ENCODE measurements around the gene BICRA.
"Not testable (repeated sequence)": the region's sequence is repeated elsewhere in the genome, so short reads cannot be mapped to it uniquely, and the experiment has no call there.

BICRA gene

DNA sequence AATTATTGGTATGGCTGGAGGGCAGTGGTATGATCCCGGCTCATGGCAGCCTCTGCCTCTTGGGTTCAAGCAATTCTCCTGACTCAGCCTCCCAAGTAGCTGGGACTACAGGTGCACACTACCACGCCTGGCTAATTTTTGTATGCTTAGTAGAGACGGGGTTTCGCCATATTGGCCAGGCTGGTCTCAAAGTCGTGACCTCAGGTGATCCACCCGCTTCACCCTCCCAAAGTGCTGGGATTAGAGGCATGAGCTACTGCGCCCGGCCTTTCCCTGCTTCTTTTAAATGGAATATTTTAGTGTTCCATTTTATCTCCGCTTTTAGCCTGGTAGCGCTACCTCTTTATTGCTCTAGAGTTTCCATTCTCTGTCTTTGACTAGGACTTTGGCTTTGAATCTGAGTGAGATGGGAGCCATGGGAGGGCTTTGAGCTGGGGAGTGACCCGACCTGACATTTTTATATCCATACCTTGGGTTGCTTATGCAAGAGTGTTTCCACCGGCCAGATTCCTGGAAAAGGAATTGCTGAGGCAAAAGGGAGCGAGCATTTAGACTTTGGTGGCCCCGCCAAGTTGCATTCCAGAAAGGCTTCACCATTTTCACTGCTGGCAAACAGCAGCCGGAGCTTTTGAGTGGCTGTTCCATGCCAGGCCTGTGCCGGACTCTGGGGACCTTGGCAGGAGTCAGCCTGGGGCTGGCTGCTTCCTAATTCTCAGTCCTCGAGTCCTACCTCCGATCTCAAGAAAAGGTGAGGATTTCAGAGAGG is 22.9 kb downstream of the BICRA start:
- DNase-seq, result no peak

DNA sequence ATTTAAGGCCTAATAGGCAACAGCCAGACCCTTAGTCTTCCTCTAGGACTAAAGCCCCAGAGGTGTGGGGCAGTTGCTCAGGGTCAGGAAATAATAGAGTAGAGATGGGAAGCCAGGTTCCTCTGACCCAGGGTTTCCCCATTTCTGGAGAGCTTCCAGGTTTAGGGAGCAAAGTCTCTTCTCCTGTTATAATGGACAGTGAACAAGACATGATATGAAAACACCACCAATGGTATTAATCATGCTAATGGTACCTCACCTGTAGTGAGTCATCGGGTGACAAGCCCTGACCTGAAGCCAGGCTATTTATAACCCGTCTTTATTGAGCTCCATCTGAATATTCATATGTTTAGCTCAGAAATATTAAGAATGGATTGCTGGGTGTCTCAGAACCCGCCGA is 24.6 kb downstream of the BICRA start:
- DNase-seq, result no peak

DNA sequence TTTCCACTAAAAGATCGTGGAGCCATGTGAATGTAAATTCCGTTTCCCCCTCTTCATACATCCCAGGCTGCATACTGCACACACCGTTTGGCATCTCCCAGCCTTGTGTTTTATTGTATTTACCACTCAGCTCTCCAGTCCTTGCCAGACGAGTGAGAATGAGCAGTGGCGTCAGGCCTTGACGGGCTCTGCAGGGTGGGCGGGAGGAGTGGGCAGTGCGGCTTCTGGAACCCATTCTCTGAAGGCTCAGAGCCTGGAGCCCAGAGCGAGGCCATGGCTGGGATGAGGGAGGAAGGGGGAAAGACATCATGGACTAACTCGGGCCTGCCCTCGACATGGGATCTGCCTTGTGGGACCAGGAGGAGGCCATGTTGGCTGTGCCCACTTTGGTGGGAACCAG is 25.1 kb downstream of the BICRA start:
- DNase-seq, result no peak

DNA sequence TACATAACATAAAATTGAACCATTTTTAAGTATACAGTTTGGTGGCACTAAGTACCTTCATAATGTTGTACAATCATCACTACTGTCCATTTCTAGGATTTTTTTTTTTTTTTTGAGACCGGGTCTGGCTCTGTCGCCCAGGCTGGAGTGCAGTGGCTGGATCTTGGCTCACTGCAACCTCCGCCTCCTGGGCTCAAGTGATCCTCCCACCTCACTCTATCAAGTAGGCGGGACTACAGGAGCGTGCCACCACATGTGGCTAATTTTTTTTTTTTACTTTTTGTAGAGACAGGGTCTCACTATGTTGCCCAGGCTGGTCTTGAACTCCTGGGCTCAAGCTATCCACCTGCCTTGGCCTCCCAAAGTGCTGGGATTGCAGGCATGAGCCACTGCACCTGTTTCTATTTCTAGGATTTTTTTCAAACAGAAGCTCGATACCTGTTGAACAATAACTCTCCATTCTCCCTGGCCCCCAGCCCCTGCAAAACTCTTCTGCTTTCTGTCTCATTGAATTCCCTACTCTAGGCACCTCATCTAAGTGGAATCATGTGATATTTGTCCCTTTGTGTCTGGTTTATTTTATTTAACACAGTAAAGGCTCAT is 26.3 kb downstream of the BICRA start:
- DNase-seq, result not testable (repeated sequence)

DNA sequence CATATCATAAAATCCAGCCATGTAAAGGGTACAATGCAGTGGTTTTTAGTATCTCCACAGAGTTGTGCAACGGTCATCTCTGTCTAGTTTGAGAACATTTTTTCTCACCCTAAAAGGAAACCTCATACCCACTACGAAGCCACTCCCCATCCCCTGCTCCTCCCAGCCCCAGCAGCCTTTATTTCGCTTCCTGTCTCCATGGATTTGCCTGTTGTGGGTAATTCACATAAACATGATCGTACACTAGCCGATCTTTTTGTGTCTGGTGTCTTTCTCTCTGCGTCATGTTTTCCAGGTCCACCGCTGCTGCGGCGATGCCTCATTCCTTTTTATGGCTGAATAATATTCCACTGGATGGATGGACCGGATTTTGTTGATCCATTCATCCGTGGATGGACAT is 28.6 kb downstream of the BICRA start:
- no peak for DNase-seq

DNA sequence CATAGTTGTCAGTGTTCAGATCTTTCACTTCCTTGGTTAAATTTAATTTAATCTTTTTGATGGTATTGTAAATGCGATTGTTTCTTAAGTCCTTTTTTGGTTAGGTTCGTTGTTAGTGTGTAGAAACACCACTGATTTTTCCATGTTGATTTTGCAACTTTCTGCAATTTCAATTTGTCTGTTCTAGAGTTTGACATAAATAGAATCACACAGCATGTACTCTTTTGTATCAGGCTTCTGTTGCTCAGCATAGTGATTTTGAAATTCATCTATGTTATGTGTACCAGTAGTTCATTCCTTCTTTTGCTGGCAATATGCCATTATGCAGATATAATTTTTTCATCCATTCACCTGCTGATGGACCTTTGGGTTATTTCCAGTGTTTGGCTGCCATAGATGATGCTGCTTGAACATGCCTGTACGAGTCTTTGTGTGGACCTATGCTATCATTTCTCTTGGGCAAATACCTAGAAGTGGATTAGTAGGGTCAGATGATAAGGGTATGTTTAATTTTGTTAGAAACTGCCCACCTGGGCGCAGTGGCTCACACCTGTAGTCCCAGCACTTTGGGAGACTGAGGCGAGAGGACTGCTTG is 33.1 kb downstream of the BICRA start:
- no peak for DNase-seq

DNA sequence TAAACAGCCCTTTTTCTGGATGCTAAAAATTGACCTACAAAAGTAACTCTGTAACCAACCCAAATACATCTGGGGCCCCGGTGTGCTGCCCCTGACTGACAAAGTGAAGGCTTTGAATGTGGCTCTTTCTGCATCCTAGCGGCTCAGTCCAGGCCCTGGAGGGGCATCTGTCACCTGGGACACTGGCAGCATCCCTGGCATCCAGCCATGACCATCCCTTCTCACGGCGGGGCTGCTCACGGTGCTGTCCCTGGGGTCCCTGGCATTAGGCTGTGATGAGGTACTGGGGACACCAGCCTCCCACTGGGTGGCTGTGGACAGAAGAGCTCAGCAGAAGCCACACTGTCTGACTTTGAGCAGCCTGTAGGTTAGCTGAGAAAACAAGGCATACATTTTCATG is 34.3 kb downstream of the BICRA start:
- no peak for DNase-seq

DNA sequence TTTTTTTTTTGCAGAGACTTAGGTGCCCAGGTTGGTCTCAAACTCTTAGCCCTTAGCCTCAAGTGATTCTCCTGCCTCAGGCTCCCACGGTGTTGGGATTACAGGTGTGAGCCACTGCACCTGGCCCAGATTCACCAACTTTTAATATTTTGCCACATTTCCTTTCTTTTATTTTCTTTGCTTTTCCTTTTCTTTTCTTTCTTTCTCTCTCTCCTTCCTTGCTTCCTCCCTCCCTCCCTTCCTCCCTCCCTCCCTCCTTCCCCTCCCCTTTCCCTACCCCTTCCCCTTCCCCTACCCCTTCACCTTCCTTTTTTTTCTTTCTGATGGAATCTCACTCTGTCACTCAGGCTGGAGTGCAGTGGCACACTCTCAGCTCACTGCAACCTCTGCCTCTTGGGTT is 35.3 kb downstream of the BICRA start:
- DNase-seq, result no peak

DNA sequence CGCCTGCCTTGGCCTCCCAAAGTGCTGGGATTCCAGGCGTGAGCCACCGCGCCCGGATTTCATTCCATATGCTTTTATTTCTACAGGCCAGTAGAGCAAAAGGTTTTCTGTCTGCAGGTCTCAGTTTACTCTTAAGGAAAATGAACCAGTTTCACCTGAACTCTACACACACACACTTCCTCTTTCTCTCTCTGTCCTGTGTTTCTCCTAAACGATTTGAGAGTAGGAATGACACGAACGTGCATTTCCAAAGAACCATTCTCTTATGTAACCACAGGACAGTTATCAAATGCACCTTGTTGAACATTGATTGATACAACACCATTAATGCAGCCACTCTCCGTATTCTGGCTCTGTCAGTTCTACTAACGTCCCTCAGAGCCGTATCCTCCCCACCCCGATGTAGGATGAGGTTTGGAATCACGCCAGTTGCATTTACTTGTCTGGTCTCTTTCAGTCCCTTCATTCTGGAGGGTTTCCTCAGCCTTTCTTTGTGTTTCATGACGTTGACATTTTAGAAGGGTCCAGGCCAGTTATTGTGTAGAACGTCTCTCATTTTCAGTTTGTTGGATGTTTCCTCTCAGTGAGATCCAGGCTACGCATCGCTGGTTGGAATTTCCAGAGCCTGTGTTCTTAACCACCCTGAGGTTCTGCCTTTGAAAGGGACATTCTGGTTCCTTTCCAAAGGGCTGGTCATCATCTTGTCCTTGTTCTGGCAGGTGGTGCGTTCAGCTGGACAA is 36.0 kb downstream of the BICRA start:
- DNase-seq, result no peak

DNA sequence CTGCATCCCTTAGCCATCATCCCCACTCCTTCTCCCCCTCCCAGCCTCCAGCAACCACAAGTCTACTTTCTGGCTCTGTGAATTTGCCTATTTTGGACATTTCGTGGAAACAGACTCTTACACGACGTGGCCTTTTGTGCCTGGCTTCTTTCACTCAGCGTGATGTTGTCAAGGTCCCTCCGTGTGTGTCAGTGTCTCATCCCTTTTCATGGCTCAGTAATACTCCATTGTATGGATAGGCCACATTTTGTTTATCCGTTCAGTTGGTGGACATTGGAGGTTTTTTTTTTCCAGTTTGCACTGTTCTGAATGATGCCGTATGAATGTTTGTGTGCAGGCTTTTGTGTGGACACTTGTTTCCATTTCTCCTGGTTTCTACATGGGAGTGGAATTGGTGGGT is 38.0 kb downstream of the BICRA start:
- DNase-seq, result no peak

DNA sequence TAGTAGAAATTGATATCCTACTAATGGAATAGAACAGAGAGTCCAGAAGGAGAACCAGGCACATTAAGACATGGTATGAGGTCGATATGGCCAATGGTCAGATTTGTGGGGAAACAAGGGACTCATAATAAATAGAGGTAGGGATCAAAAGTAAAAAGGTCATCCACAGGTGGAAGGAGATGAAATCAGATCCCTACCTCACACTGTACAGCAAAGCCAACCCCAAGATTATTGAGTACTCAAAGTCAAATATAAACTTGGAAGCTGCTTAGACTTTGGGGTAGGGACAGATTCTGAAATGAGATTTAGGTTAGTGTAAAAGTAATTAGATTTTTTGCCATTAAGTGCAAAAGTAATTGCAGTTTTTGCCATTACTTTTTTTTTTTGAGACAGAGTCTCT is 40.7 kb downstream of the BICRA start:
- no peak for DNase-seq

DNA sequence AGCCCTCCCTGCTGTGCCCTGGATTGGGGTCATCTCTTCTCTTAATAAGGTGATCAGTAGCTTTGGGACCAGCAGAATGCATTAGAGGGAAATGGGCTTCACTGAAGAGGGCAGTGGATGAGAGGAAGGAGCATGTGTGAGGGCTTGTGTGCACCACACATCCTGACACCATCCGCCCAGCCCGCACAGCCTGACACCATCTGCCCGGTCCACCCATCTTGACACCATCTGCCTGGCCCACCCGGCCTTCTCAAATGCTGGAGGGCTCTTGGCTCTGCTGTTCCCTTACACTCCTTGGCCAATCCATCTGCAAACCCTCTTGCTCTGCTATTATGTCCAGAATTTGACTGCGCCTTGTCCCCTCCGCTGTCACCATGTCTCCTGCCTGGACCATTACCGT is 41.8 kb downstream of the BICRA start:
- DNase-seq, result no peak

DNA sequence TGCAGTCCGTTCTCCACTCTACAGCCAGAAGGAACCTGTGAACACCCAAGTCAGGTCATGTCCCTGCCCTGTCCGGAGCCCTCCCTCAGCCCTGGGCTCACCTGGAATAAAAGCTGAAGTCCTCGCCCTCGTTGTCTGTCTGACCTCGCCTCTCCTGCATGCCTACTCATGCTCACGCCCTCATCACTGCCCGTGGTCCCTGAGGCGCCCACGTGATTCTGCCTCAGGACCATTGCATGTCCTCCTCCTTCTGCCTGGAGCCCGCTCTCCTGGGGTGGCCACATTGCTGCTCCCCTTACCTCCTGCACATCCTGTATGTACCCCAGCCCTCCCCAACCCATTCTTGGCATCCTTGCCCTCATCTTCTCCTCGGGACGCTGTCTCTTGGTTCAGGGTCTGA is 42.2 kb downstream of the BICRA start:
- DNase-seq, result no peak

DNA sequence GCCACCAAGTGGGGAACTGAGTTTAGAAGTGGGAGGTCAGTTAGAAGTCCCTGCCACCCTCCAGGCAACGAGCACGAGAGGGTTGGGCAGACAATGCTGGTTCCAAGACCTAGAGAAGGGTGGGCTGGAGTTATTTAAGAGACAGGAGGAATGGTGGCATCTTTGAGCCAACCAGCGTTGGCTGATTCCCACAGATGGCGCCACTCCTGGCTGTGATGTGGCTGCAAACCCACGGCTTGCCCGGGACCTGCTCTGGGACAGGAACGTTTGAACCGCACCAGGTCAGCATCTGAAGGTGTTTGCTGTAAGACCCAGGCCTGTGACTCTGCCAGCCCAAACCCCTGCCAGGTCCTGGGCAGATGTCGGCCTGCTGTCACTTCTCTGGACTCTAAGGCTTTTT is 42.8 kb downstream of the BICRA start:
- DNase-seq, result no peak

DNA sequence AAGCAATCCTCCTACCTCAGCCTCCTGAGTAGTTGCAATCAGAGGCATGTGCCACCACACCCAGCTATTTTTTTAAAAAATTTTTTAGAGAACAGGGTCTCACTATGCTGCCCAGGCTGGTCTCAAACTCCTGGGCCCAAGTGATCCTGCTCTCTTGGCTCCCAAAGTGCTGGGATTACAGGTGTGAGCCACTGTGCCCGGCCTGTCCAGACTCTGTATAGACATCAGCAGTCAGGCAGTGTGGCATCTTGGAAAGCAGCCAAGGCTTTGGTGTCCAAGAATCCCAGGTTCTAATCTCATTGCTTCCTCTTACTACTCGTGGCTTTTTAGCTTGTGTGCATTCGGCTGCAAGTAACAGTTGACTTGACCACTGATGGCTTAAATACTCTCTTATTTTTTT is 43.4 kb downstream of the BICRA start:
- DNase-seq, result no peak

DNA sequence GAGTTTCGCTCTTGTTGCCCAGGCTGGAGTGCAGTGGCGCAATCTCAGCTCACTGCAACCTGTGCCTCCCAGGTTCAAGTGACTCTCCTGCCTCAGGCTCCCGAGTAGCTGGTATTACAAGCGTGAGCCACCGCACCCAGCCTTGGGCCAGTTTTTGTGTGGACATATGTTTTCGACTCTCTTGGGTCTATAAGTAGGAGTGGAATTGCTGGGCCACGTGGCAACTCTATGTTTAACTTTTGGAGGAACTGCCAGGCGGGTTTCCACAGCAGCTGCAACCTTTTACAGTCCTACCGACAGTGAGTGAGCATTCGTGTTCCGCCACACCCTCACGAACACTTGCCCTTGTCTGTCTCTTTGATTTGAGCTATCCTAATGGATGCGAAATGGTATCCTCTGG is 44.9 kb downstream of the BICRA start:
- DNase-seq, result no peak

DNA sequence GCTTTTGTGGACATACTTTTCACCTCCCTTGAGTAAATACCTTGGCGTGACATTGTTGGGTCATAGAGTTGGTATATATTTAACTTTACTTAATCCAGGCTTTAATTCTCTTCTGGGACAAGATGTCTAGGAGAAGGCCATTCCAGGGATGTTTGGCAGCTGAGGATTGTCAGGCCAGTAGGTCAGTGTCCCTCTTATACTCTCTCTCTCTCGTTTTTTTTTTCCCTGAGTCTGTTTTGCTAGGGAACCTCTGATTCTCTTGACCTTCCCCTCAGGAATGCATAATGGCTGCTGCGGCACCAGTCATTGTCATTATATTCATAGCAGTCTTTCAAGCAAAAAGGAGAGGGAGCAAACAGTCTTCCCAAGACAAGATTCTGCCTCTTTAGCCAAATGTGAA is 48.8 kb downstream of the BICRA start:
- DNase-seq, result no peak

DNA sequence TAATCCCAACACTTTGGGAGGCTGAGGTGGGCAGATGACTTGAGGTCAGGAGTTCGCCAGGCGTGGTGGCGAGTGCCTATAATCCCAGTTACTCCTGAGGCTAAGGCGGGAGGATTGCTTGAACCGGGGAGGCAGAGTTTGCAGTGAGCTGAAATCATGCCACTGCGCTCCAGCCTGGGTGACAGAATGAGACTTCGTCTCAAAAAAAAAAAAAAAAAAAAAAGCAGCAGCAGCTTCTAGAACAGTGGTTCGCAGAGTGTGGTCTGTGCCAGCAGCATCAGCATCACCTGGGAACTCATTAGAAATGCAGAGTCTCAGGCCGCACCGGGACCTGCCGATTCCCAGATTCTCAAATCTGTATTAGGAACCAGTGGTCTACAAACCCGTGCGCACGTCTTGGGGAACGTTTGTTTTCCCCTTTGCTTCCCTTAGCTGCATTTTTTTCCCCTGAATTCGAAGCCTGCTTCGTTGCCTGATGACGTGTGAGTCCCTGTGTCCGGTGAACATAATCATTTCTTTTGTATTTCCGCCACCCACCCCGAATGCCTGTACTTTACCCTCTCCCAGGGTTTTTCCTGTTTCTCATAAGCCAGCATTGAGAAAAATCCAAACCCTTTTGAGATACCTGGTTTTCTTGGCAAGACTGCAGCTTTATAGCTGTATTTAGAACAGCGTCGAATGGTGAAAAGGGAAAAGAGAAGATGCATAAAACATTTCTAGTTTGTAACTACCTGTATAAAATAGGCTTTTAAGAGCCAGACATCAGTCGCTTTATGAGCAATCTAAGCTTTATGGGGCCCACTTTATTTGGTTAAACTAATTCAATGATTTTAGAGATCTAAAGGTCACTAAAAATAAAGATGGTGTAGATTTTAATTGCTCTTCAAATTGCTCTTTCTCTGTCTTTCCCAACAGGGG is 49.8 kb downstream of the BICRA start:
- no peak for DNase-seq

DNA sequence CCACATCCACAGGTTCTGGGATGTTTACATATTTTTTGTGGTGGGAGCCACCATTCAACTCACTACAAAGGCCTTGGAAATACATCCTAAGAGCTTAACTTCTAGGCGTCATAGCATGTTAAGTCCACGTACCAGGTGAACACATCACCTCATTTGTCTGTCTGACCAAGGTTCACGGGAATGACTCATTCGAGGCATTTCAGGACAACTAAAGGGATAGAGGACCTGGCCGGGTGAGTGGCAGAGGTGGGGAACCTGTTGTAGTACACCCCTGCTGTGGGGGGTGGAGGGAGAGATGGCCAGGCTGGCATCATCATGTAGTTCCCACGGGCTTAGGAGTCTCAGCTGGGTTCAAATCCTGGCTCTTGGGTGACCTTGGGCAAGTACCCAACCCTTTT is 51.5 kb downstream of the BICRA start:
- DNase-seq, result no peak

DNA sequence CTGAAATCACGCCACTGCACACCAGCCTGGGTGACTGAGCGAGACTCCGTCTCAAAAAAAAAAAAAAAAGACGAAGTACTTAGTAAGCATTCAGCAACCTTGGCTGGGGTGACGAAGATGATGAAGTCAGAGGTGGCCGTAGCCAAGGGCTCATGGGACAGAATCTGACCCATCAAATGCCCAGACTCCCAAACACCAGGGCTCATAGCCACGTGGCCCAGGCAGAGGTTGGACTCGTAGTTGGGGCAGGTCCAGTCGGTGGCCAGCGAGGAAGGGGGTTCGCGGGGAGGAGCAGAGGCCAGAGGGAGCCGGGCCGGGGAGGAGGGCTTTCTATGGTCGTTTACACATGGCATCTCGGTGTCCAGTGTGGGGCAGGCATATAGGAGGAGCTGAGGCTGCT is 52.2 kb downstream of the BICRA start:
- DNase-seq, result no peak

DNA sequence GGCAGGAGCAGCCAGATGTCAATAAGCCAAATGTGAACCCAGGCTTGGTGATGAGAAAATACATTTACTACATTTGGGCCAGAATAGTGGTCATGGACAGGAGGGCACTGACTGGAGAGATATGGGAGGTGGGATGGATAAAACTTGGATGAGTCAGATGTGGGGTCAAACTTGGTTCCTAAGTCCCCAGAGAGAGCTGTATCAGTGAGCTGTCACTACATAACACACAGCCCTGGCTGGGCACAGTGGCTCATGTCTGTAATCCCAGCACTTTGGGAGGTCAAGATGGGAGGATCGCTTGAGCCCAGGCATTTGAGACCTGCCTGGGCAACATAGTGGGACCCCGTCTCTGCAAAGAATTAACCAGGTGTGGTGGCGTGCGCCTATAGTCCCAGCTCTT is 52.7 kb downstream of the BICRA start:
- no peak for DNase-seq

DNA sequence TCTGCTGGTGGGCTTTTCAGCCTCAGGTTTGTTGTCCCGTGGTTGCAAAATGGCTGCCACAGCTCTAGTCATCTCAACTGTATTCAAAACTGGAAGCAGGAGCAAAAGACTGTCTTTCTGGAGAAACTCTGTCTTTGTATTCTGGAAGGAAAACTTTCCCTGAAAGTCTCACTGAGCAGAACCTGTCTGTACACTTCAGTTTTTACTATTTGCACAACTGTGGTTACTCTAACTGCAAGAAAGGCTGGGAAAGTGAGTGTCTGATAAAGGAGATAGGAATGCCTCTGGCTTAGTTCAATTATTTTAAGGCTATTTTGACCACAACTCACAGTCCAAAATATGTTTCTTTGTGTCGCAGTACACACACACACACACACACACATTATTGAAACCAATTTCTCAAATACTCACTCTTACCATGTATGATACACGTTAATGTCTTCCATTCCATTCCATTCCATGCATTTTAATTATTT is 54.5 kb downstream of the BICRA start:
- DNase-seq, result no peak

Measured in CD4-positive, alpha-beta T cell treated with Interferon gamma for 1 hour (primary cell).